Breast epithelium (tissue), 3 donors: ENCODE measurements around the gene SPCS2.

Source experiments
- CTCF ChIP-seq, 3 donors: fragments of 450-650 bp; IDR thresholded peaks; one replicate each; pipeline ENCODE4 v1.5.1; 2016 to 2017; ENCODE audit warnings: antibody characterized with exemption in 3 of 3, mild to moderate bottlenecking in 3 of 3, moderate library complexity in 3 of 3
- POLR2A ChIP-seq: fragments of 450-650 bp; IDR thresholded peaks from one replicate; pipeline ENCODE4 v1.6.1; 2016; ENCODE audit warnings: antibody characterized with exemption, mild to moderate bottlenecking, moderate library complexity
- POLR2AphosphoS5 ChIP-seq, 3 donors: sonication (generic); formaldehyde crosslinking; IDR thresholded peaks; one replicate each; pipeline ENCODE4 v1.6.1; 2017; ENCODE audit warnings: antibody characterized with exemption in 3 of 3

DNA sequence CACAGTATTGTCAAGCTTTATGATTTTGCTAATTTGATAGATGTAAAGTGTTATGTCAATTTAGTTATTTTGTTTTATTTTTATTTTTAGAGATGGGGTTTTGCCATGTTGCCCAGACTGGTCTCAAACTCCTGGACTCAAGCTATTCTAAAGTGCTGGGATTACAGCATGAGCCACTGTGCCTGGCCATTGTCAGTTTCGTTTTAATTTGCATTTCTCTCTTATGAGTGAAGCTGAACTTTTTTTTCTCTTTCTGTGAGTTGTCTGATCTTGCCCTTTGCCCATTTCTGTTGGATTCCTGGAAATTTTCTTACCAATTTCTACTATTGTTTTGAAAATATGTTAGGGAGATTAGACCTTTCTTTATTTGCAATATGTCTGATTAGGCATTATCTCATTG, 55.1 kb downstream of the SPCS2 start:
- TF ChIP-seq CTCF (IDR thresholded peaks at IDR 0.05) (no peak), POLR2AphosphoS5 (IDR thresholded peaks at IDR 0.05) (no peak), POLR2A (no peak)
